Left cardiac atrium (tissue), 2 donors: ENCODE data around the gene PPP6R3. TPM values are rescaled to one million over a fixed set of nuclear protein-coding genes. Genes with fewer than 3 reads are reported as not detected.

Experiments
- total RNA-seq, 2 donors: library from RNA; stranded (reverse); fragmentation: NEBNext Ultra II Directional; extraction: Animal tissue kit (Norgen Biotek cat#: 25700); gene quantifications; one replicate each; pipeline ENCODE4 v1.2.1, GENCODE V29; 2021
- donor health status: DM: no; HTN: yes; CAD: no; lungs with severe emphysema.
- donor health status: DM: yes; HTN: yes; CAD: no.

PPP6R3 gene
- total RNA-seq, 2 donors from 2014 or later, result 69.8 to 86.0 TPM

Other genes with a start within 250 kb of the PPP6R3 start
- 10 to 100 TPM; 28.8 to 29.8 TPM for gene KMT5B, start 247.5 kb upstream of the PPP6R3 start, total RNA-seq
- gene C11orf24, start 188.8 kb upstream of the PPP6R3 start, total RNA-seq, result 10 to 100 TPM; 28.7 to 42.0 TPM
- gene LRP5, start 148.2 kb upstream of the PPP6R3 start, total RNA-seq, result 10 to 100 TPM; 53.4 to 60.3 TPM
- under 1 TPM in 1 of 2 donors, not detected in 1; 0.31 TPM for gene GAL, start 223.8 kb downstream of the PPP6R3 start, total RNA-seq